ENCODE results near the gene MALRD1.

- TF ChIP-seq POLR2A (IDR thresholded peaks at IDR 0.05; ENCODE audit: low read depth) (no peak), POLR2AphosphoS5 (IDR thresholded peaks at IDR 0.05) (no peak)
Measured at GRCh38 chr10:19417740-19418139, 369.1 kb downstream of the MALRD1 start.
